ENCODE data around the gene HS6ST2. TPM values are rescaled to one million over a fixed set of nuclear protein-coding genes. Genes with fewer than 3 reads are reported as not detected.

The HS6ST2 gene
- polyA plus RNA-seq, 1 donor, result 48.2 TPM

DNA sequence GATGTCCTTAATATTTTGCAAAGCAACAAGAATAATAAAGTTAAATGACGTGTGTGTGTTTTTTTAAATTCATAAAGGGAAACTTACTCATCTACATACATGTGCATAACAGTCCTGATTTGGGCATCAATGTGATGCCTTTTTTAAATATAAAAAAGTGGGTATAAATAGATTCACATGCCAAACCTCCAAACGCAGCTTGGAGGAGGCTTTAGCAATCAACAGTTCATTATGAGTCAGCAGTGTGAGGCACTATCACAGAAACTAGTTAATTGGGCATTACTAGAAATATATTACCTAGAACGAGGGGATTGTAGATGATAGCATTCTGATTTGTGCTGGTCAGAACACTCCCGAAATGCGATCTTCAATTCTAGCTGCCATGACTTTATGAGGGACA, 115.1 kb downstream of the HS6ST2 start:
- DNase-seq, result no peak

DNA sequence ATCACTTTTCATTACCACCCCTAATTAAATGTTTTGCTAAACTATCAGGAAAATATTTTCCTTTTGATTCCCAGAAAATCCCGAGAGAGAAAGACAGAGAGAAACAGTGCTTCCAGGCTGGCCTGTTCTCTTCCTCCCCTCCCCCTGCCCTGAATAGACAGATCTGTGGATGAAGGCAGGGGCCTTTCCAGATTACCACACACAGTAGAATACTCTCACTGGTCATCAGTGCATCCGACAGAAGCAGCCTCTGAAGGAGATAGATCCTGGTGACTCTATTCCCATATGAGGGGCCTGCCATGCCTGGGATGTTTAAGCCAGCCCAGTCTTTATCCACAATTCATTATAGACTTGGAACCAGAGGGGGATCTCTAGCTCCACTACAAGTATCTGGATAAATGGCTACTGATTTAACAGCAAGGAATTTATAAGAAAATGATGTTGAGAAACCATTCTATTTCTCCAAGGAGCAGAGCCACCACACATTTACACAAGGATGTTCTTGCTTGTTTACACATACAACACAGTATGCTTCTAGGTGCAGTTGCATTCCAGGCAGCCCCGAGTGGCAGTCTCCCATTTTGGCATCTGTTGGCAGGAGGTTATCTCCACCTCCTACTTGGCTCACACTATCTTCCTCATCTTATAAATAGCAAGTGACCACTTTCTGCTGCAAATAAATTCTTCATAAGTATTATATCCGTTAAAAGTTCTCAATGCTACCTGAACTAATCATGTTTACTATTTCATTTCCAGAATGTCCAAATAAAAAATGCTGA, 115.8 kb downstream of the HS6ST2 start:
- DNase-seq, result no peak

GRCh38 chrX:132837967-132838366, 120.5 kb downstream of the HS6ST2 start:
- DNase-seq, result no peak

- no peak for DNase-seq
Measured at GRCh38 chrX:132837126-132837525, 121.3 kb downstream of the HS6ST2 start.

DNA sequence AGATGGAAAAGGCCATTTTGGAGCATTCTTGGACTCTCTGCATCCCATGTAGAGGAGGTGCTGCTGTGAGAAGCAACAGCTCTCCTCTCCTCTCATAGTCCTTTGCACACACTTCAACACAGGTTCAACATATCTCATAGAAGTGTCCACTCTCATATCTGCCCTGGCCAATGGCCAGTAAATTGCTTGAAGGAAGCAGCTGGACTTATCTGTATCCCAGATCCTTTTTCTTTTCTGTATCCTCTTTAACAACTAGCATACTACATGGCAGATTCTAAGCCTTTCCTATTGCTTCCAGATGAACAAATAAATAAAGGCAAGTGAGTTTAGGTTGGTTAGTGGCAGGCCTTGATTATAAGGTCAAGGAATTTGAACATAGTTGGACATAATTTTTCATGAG, 122.0 kb downstream of the HS6ST2 start:
- DNase-seq, result no peak

DNA sequence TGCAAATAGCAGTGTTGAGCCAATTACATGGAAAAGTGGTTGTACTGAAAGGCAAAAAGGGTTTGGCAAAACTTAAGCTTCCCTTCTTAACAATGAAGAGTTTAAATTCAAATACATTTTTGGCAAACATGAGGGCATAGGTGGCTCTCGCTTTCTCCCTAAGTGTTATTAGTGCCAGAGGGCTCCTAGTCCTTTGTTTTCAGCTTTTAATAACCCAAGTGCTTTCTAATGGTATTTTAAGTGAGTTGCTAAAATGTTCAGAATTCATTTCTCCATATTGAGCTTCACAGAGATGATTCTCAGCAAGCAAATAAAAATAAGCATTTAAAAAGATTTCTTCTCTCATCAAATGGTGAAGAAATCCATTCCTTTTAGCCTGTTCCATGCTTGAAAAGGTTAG, 123.7 kb downstream of the HS6ST2 start:
- DNase-seq, result no peak

DNA sequence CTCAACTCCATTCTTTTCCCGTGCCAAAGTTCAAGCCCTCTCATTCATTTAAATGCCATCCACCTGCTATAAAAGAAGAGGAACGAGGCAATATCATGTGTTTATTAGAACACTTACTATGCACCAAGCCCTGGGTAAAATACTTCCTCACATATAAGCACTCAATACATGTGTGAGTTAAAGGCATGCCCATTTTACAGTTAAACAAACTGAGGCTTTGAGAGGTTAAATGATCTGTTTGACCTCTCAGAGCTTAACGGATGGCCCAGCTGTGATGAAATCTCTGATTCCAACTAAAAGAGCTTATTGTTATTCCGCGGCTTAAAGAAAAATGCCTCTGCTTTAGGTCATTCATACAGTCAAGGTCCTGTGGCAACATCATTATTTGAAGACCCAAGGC, 124.3 kb downstream of the HS6ST2 start:
- no peak for DNase-seq

GRCh38 chrX:132833373-132833772, 125.1 kb downstream of the HS6ST2 start:
- DNase-seq, result no peak

GRCh38 chrX:132831336-132831973, 127.0 kb downstream of the HS6ST2 start:
- peak; percentile 29 for DNase-seq

- DNase-seq, result no peak
Measured at GRCh38 chrX:132822634-132823012, 135.8 kb downstream of the HS6ST2 start.

DNA sequence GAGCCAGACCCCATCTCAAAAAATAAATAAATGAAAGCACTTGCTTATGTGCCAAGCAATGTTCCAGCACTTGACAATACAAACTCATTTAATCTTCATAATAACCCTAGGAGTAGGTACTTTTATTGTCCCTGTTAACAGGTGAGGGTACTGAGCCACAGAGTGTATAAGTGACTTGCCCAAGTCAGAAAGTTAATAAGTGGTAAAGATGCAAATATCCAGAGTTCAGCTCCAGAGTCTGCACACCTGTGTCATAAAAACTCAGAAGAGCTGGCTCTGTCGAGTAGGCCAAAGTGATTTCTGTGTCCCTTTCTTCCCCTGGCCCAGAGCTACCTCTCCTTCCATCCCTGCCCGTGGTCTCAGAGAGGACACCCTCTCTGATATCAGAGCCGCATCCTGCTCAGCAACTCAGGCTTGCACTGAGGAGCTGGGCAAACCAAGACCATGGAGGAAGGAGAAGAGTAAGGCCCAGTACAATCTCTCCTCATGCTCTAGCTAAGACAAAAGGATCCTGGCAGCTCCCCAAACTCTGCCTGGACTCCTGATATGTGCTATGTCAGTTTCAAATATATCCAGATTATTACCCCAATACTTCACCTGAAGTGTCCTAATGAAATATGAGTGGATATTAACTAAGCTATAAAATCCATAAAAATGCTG, 136.3 kb downstream of the HS6ST2 start:
- no peak for DNase-seq

DNA sequence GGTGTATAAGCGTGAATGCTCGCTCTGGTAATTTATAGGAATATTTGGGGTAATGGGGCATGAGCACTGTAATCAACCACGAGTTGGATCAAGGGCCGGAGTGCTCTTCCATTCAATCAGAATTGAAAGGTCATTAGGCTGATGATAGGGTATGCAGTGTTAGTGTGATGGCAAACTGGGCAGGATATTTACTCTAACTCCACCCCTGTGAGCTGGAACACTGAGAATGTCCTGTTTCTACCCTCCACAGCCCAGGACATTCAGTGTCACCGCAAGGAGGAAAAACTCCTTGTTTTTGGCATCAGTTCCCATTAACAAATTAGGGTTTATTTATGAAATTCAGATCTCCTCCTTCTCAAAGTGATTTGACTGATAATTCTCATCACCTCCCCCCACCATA, 137.8 kb downstream of the HS6ST2 start:
- no peak for DNase-seq

GRCh38 chrX:132819711-132820264, 138.6 kb downstream of the HS6ST2 start:
- no peak for DNase-seq

DNA sequence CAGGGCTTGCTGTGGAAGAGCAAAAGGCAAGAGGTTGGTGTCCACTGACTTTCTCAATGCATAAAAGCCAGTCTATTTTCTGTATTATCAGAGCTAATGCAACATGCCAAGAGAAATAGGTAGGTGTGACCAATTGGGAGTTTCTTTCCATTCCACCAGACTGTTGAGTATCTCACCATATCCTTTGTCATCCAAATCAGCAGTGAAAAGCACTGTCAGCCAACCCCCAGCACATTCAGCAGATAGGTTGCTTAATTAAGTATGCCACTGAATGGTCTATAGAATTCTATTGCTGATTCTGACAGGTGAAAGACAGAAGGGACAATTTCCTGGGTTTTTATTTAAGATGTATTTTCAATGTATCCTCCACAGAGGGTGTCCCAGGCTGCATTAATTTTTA, 139.8 kb downstream of the HS6ST2 start:
- no peak for DNase-seq

- DNase-seq, result no peak
Measured at GRCh38 chrX:132815643-132816042, 142.8 kb downstream of the HS6ST2 start.

- DNase-seq, result no peak
Measured at GRCh38 chrX:132810964-132811712, 147.3 kb downstream of the HS6ST2 start.

DNA sequence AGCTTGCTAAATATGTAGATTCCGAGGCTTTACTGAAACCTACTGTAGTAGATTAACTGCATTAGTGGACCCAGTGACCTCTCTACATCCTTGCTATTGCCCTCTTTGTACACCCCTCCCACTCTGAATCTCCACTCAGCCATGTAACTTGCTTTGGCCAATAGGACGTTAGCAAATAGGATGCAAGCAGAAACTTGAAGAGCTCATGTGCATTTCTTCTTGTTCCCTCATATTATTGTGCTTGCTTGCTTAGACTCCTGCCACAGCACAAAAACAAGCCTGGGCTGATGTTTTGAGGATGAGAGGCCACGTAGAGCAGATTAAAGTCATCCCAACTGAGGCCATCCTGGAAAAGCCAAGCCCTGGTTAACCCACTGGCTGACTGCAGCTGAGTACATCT, 147.9 kb downstream of the HS6ST2 start:
- no peak for DNase-seq

DNA sequence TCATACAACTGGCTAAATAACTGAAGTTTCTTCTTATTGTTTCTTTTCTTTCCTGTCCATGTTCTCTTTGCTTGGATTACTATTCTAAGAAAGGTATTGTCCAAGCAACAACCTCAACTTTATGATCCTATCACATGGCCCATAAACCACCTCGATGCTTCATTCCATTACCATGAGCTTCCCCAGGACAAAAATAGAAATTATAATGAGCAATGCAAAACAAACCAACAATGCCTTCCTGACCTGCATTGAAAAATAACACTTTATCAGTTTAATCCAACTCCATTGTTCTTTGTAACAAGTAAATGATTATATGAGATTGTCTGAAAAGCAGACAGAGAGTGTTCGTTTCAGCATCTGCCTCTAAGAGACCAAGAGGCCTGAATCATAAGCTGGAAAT, 148.8 kb downstream of the HS6ST2 start:
- DNase-seq, result no peak

DNA sequence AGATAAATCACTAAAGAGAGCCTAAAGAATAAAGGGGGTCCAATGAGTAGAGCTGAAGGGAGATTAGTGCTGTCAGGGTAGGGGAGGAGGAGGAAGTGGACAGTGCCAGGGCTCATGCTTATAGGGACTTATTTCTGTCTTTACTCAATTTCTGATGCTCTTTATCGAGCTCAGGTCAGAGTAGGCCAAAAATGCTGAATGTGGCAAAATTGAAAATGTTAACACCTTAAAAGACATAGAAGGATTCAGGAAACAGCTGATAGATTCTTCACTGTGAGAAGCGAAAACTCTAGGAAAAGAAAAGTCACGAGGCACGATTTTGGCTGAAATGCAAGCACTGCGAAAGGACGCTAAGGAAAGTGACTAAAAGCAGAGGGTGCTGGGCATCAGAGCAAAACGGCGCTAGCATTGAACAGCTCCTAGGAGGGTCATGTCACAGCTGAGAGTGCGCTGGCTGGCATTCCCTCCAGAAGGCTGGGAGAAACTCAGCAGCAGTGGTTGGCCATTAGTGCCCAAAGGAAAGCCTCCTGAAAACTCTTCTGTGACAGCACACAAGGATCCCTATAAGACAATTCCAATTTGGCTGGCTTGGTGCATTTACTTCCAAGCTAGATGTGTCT, 150.9 kb downstream of the HS6ST2 start:
- no peak for DNase-seq

GRCh38 chrX:132802033-132802432, 156.4 kb downstream of the HS6ST2 start:
- no peak for DNase-seq

DNA sequence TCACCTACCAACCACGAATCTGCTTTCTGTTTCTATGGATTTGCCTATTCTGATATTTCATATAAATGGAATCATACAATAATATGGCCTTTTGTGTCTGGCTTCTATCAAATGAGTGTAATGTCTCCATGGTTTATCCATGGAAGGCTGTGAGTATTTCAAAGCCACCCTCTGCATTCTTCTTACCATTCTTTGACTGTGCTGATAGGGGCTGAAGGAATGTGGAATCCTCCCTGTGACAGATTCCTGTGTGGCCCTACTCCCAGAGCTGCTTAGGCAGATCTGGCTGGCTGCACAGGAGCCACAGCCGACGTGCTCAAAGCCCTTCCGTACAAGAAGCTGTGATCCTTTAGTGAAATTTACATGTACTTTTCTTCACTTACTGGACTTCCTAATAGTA, 163.2 kb downstream of the HS6ST2 start:
- DNase-seq, result no peak

GRCh38 chrX:132791714-132792113, 166.7 kb downstream of the HS6ST2 start:
- no peak for DNase-seq
